Uterus (tissue), 4 donors: Measurements from ENCODE around the gene TTBK2. TPM values are rescaled to one million over a fixed set of nuclear protein-coding genes. Genes with fewer than 3 reads are reported as not detected.
"Not testable (repeated sequence)": the region's sequence is repeated elsewhere in the genome, so short reads cannot be mapped to it uniquely, and the experiment has no call there.

Experiments
- DNase-seq, 2 donors: peaks; one replicate each; pipeline ENCODE4 v3.0.0-alpha.2; 2019 to 2020
- H3K27ac ChIP-seq, 2 donors: fragments of 200-600 bp; sonication (generic); 1 replicate in 1 of 2; 2 replicates in 1 of 2; pipeline ENCODE4 v1.5.1; 2016 to 2018
- H3K27me3 ChIP-seq, 2 donors: fragments of 200-600 bp; sonication (generic); one replicate each; pipeline ENCODE4 v1.5.1; 2018 to 2019; ENCODE audit warnings: control low read depth in 1 of 2
- H3K36me3 ChIP-seq, 2 donors: fragments of 200-600 bp; sonication (generic); one replicate each; pipeline ENCODE4 v1.5.1; 2019; ENCODE audit warnings: control low read depth in 1 of 2
- H3K4me1 ChIP-seq, 2 donors: fragments of 200-600 bp; sonication (generic); one replicate each; pipeline ENCODE4 v1.5.1; 2018 to 2019; ENCODE audit warnings: control low read depth in 1 of 2
- H3K4me3 ChIP-seq, 2 donors: fragments of 200-600 bp; sonication (generic); 1 replicate in 1 of 2; 2 replicates in 1 of 2; pipeline ENCODE4 v1.5.1; 2018 to 2019; ENCODE audit warnings: mild to moderate bottlenecking in 1 of 2
- H3K9me3 ChIP-seq, 2 donors: fragments of 200-600 bp; sonication (generic); one replicate each; pipeline ENCODE4 v1.5.1; 2019; ENCODE audit warnings: control low read depth in 1 of 2
- CTCF ChIP-seq, 4 experiments: fragments of 200-600 bp in 2 of 4; fragments of 450-650 bp in 2 of 4; sonication (generic) in 2 of 4; IDR thresholded peaks; one replicate each; pipeline ENCODE4 v1.5.1; 2016 to 2019; ENCODE audit warnings: antibody characterized with exemption in 4 of 4, mild to moderate bottlenecking in 2 of 4, moderate library complexity in 1 of 4
- POLR2A ChIP-seq, 2 donors: fragments of 450-650 bp; IDR thresholded peaks; one replicate each; pipeline ENCODE4 v1.6.1; 2016; ENCODE audit warnings: antibody characterized with exemption in 2 of 2, mild to moderate bottlenecking in 1 of 2, moderate library complexity in 1 of 2
- intact Hi-C: fragments of 100-400 bp; cut with DNase I; formaldehyde crosslinking; loops from one replicate; pipeline ENCODE4 v1.15.1; 2023; ENCODE audit warnings: low total_unique reads
- total RNA-seq, 4 donors: library from RNA; depleted of rRNA in 3 of 4; stranded (reverse); fragments of >200 nt in 3 of 4; gene quantifications; one replicate each; pipeline versions ENCODE4 v1.1.0 to v1.2.4, GENCODE V29; 2014 to 2023
- donor health status: DM: yes; HTN: yes; CAD: no.

The TTBK2 gene
- total RNA-seq, result 10 to 100 TPM in 3 of 4 donors, 1 to 10 TPM in 1; 5.9 to 32.3 (median 20.6) TPM

GRCh38 chr15:42920519-42921341, at the start of gene TTBK2:
Gene TTBK2, minus strand, starts transcription at chr15:42920778. Its CDS starts 42,161 bp downstream, at chr15:42878617.
- no peaks in the 10 kb centered on the region for H3K9me3 ChIP-seq
- no peaks in the 10 kb centered on the region for H3K27me3 ChIP-seq
- peak within 1 kb of the TSS; percentile 87 to 91 for H3K27ac ChIP-seq
- peak within 1 kb of the TSS; percentile 87 to 97 for H3K4me3 ChIP-seq
- DNase-seq, result peak; percentile 99
- peak; percentile 8 to 36 (median 23) for TF ChIP-seq CTCF (IDR thresholded peaks at IDR 0.05)
- TF ChIP-seq POLR2A (IDR thresholded peaks at IDR 0.05), result peak; percentile 26 to 78
- no peaks in the 10 kb centered on the region for H3K4me1 ChIP-seq
- intact Hi-C loops, result loop anchor here (10.0 kb wide), 1 partner anchor 186 kb away; the partner anchor contains the start of gene CDAN1
- no peaks in the 10 kb centered on the region for H3K36me3 ChIP-seq

- Histone ChIP-seq H3K9me3 (no peaks in the 10 kb centered on the region), H3K4me1 (no peaks in the 10 kb centered on the region), H3K36me3 (no peaks in the 10 kb centered on the region), H3K27ac (no peak overlapping the region), H3K4me3 (no peak overlapping the region), H3K27me3 (no peaks in the 10 kb centered on the region)
- TF ChIP-seq POLR2A (IDR thresholded peaks at IDR 0.05) (no peak), CTCF (IDR thresholded peaks at IDR 0.05) (no peak)
- no peak for DNase-seq
- intact Hi-C loops, result no loop called here
Observed at GRCh38 chr15:42964476-42964875, 43.9 kb upstream of the TTBK2 start.

- Histone ChIP-seq H3K27ac (no peak overlapping the region), H3K4me3 (no peak overlapping the region), H3K4me1 (no peaks in the 10 kb centered on the region), H3K27me3 (no peaks in the 10 kb centered on the region), H3K36me3 (no peaks in the 10 kb centered on the region), H3K9me3 (no peaks in the 10 kb centered on the region)
- TF ChIP-seq POLR2A (IDR thresholded peaks at IDR 0.05) (no peak), CTCF (IDR thresholded peaks at IDR 0.05) (no peak)
- intact Hi-C loops, result no loop called here
- DNase-seq, result no peak
Observed at GRCh38 chr15:42955518-42955917, 34.9 kb upstream of the TTBK2 start.

GRCh38 chr15:42954291-42954690, 33.7 kb upstream of the TTBK2 start:
- H3K4me1 ChIP-seq, result no peaks in the 10 kb centered on the region
- intact Hi-C loops, result no loop called here
- no peak overlapping the region for H3K4me3 ChIP-seq
- no peaks in the 10 kb centered on the region for H3K36me3 ChIP-seq
- TF ChIP-seq CTCF (IDR thresholded peaks at IDR 0.05) (no peak), POLR2A (IDR thresholded peaks at IDR 0.05) (no peak)
- H3K27ac ChIP-seq, result no peak overlapping the region
- no peak for DNase-seq
- H3K27me3 ChIP-seq, result no peaks in the 10 kb centered on the region
- no peaks in the 10 kb centered on the region for H3K9me3 ChIP-seq

GRCh38 chr15:42948898-42949297, 28.3 kb upstream of the TTBK2 start:
- intact Hi-C loops, H3K36me3 ChIP-seq: not testable (repeated sequence)

More at GRCh38 chr15:42948898-42949297, 28.3 kb upstream of the TTBK2 start:
- not testable (repeated sequence) for H3K4me3 ChIP-seq, H3K9me3 ChIP-seq, H3K4me1 ChIP-seq, H3K27me3 ChIP-seq, H3K27ac ChIP-seq, DNase-seq
